CD14-positive monocyte (primary cell): Measurements from ENCODE around the gene DNAJC16. TPM values are rescaled to one million over a fixed set of nuclear protein-coding genes. Genes with fewer than 3 reads are reported as not detected.
A peak's percentile ranks its signal among the peaks of the same experiment; 100 is the strongest.

Source experiments
- DNase-seq, 3 donors: peaks; one replicate each; pipeline ENCODE4 v3.0.0-alpha.2; 2011 to 2022
- H2AFZ ChIP-seq: 2 replicates; pipeline ENCODE4 v1.6.0; 2012; ENCODE audit warnings: mild to moderate bottlenecking, low read depth, low read length, inconsistent platforms; ENCODE audit not compliant: insufficient read depth, poor library complexity, severe bottlenecking
- H3K27ac ChIP-seq, 2 donors: 1 replicate in 1 of 2; 2 replicates in 1 of 2; pipeline ENCODE4 v1.5.1; 2012 to 2013; ENCODE audit warnings: low read length in 2 of 2, control low read depth in 1 of 2, inconsistent platforms in 1 of 2, low read depth in 1 of 2, mild to moderate bottlenecking in 1 of 2
- H3K27me3 ChIP-seq, 2 donors: one replicate each; pipeline versions ENCODE4 v1.6.0 to v1.6.1; 2011 to 2013; ENCODE audit warnings: low read length in 2 of 2; ENCODE audit not compliant: control insufficient read depth in 2 of 2, insufficient read depth in 2 of 2
- H3K36me3 ChIP-seq, 2 donors: replicated peaks in 1 of 2; 1 replicate in 1 of 2; 2 replicates in 1 of 2; pipeline versions ENCODE4 v1.5.1 to v1.6.1; 2012 to 2013; ENCODE audit warnings: low read length in 2 of 2, control low read depth in 1 of 2, inconsistent platforms in 1 of 2, mild to moderate bottlenecking in 1 of 2; ENCODE audit not compliant: insufficient read depth in 2 of 2, control insufficient read depth in 1 of 2
- H3K4me1 ChIP-seq, 2 donors: 1 replicate in 1 of 2; 2 replicates in 1 of 2; pipeline versions ENCODE4 v1.5.1 to v1.6.1; 2012 to 2013; ENCODE audit warnings: low read length in 2 of 2, control low read depth in 1 of 2, inconsistent platforms in 1 of 2, mild to moderate bottlenecking in 1 of 2, moderate library complexity in 1 of 2; ENCODE audit not compliant: insufficient read depth in 2 of 2, control insufficient read depth in 1 of 2
- H3K4me2 ChIP-seq: replicated peaks from 2 replicates; pipeline ENCODE3; 2012; ENCODE audit warnings: low read length, moderate library complexity, mild to moderate bottlenecking; ENCODE audit not compliant: poor library complexity, severe bottlenecking; ENCODE audit errors: extremely low read depth
- H3K4me3 ChIP-seq, 3 experiments: fragments of 200-600 bp in 1 of 3; sonication (generic) in 1 of 3; replicated peaks in 1 of 3; 1 replicate in 2 of 3; 2 replicates in 1 of 3; pipeline ENCODE4 v1.5.1; 2011 to 2013; ENCODE audit warnings: low read length in 3 of 3, mild to moderate bottlenecking in 3 of 3, control low read depth in 2 of 3, low read depth in 2 of 3, inconsistent platforms in 1 of 3, moderate library complexity in 1 of 3
- H3K79me2 ChIP-seq: 2 replicates; pipeline ENCODE4 v1.6.0; 2012; ENCODE audit warnings: mild to moderate bottlenecking, control low read depth, inconsistent platforms, low read length, moderate library complexity; ENCODE audit not compliant: insufficient read depth
- H3K9ac ChIP-seq: 2 replicates; pipeline ENCODE4 v1.6.0; 2017; ENCODE audit warnings: low read length, mild to moderate bottlenecking; ENCODE audit not compliant: insufficient read depth, poor library complexity, severe bottlenecking
- H3K9me3 ChIP-seq, 2 donors: replicated peaks in 1 of 2; 1 replicate in 1 of 2; 2 replicates in 1 of 2; pipeline versions ENCODE4 v1.5.1 to v1.6.1; 2012 to 2013; ENCODE audit warnings: low read length in 2 of 2, control low read depth in 1 of 2; ENCODE audit not compliant: control insufficient read depth in 1 of 2, insufficient read depth in 1 of 2
- H4K20me1 ChIP-seq: 2 replicates; pipeline ENCODE4 v1.6.0; 2012; ENCODE audit warnings: mild to moderate bottlenecking, low read length, control low read depth, moderate library complexity; ENCODE audit not compliant: insufficient read depth
- H3K27ac Mint-ChIP-seq, 7 donors: one replicate each; pipeline ENCODE4 v1.8.0; 2020; ENCODE audit warnings: mild to moderate bottlenecking in 7 of 7, mixed read lengths in 7 of 7, moderate library complexity in 6 of 7, inconsistent platforms in 2 of 7
- H3K27me3 Mint-ChIP-seq, 3 donors: one replicate each; pipeline ENCODE4 v1.8.0; 2021 to 2022; ENCODE audit warnings: low read depth in 3 of 3, mild to moderate bottlenecking in 3 of 3, mixed read lengths in 3 of 3, moderate library complexity in 3 of 3, inconsistent platforms in 1 of 3
- H3K36me3 Mint-ChIP-seq, 2 donors: one replicate each; pipeline ENCODE4 v1.8.0; 2020; ENCODE audit warnings: mixed read lengths in 2 of 2, inconsistent platforms in 1 of 2, mild to moderate bottlenecking in 1 of 2
- H3K4me1 Mint-ChIP-seq: one replicate; pipeline ENCODE4 v1.8.0; 2020; ENCODE audit warnings: mild to moderate bottlenecking, mixed read lengths
- H3K4me3 Mint-ChIP-seq, 2 donors: one replicate each; pipeline ENCODE4 v1.8.0; 2020; ENCODE audit warnings: mild to moderate bottlenecking in 2 of 2, mixed read lengths in 2 of 2, moderate library complexity in 1 of 2
- H3K9me3 Mint-ChIP-seq, 7 donors: one replicate each; pipeline ENCODE4 v1.8.0; 2020 to 2022; ENCODE audit warnings: mixed read lengths in 7 of 7, mild to moderate bottlenecking in 6 of 7, moderate library complexity in 6 of 7, inconsistent platforms in 2 of 7
- WGBS: methylation state at CpG from one replicate; pipeline ENCODE4 v1.1.5; 2013; ENCODE audit warnings: missing lambda C conversion rate; ENCODE audit not compliant: insufficient coverage; 5-methylcytosine and 5-hydroxymethylcytosine counted together
- intact Hi-C, 2 donors: fragments of 100-400 bp; cut with micrococcal nuclease; formaldehyde crosslinking; loops; one replicate each; pipeline versions ENCODE4 v1.15.0 to v1.15.1; 2023
- polyA plus RNA-seq, 3 donors: library from polyadenylated mRNA; depleted of rRNA in 1 of 3; unstranded in 2 of 3; stranded (reverse) in 1 of 3; fragments of 300-500 nt in 2 of 3; fragments of >200 nt in 1 of 3; fragmentation: Illumina TruSeq in 2 of 3; gene quantifications; 1 replicate in 2 of 3; 2 replicates in 1 of 3; pipeline ENCODE4 v1.2.3, GENCODE V29; 2012 to 2021
- TF ChIP-seq, protein P1 (sequence below): fragments of 200-600 bp; IDR thresholded peaks from one replicate; pipeline ENCODE4 v1.8.0; 2022; ENCODE audit warnings: antibody characterized with exemption, mild to moderate bottlenecking

The DNAJC16 gene
- polyA plus RNA-seq, 3 donors: 5.4 to 7.8 (median 6.3) TPM

DNA sequence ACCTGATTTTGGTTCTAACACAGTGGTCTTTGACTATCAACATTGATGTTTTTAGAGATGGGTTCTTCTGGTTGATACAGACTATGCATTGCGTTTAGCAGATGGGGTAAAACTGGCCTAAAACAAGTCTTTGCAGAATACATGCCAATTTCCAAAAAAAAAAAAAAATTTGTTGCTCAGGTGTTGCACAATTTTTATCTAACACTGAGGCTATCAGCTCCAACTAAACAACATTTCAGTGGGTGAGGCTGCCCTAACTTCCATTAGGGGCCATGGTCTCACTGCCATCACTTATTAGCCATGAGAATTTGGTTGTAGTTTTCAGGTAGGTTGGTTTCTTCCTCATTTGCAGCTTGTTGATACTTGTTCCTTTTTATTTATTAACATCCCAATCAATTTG lies 44.2 kb downstream of the DNAJC16 start:
- Histone ChIP-seq H3K4me3 (no peak overlapping the region), H3K9ac (no peak overlapping the region), H3K36me3 (peaks cover 41 to 65% of the 10 kb centered on the region in 2 donors), H3K4me2 (no peak overlapping the region), H3K4me1 (no peaks in the 10 kb centered on the region), H4K20me1 (no peaks in the 10 kb centered on the region), H3K27ac (no peak overlapping the region), H3K79me2 (no peaks in the 10 kb centered on the region), H3K9me3 (no peaks in the 10 kb centered on the region), H2AFZ (no peak overlapping the region), H3K27me3 (no peaks in the 10 kb centered on the region)
- Mint-ChIP-seq H3K27ac (no peak overlapping the region), H3K9me3 (no peaks in the 10 kb centered on the region), H3K4me1 (no peaks in the 10 kb centered on the region), H3K4me3 (no peak overlapping the region), H3K27me3 (no peaks in the 10 kb centered on the region), H3K36me3 (peaks cover 58 to 60% of the 10 kb centered on the region in 2 donors)
- no peak for DNase-seq
- no CpG with 5 or more reads among the region's 1 CpG for WGBS
- intact Hi-C loops: no loop called here
- TF ChIP-seq, protein P1, sequence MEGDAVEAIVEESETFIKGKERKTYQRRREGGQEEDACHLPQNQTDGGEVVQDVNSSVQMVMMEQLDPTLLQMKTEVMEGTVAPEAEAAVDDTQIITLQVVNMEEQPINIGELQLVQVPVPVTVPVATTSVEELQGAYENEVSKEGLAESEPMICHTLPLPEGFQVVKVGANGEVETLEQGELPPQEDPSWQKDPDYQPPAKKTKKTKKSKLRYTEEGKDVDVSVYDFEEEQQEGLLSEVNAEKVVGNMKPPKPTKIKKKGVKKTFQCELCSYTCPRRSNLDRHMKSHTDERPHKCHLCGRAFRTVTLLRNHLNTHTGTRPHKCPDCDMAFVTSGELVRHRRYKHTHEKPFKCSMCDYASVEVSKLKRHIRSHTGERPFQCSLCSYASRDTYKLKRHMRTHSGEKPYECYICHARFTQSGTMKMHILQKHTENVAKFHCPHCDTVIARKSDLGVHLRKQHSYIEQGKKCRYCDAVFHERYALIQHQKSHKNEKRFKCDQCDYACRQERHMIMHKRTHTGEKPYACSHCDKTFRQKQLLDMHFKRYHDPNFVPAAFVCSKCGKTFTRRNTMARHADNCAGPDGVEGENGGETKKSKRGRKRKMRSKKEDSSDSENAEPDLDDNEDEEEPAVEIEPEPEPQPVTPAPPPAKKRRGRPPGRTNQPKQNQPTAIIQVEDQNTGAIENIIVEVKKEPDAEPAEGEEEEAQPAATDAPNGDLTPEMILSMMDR: no peak

DNA sequence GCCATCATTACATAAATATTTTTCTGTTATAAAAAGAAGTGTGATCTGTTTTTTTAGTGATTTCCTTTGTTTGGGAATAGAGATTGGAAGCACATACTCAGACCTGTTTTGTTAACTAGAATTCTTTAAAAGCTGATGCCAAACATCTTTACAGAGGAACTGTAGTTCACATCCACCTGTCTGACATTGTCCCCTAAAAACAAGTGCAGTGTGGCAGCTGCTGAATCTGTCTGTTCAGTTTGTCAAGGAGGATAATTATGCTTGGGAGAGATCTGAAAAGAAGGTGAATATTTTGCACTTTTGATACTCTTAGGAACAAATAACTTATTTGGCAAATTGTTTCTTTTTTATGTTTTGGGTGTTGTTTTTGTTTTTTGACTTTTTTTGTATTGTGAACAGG lies 44.6 kb downstream of the DNAJC16 start:
- H3K9ac ChIP-seq: no peak overlapping the region
- intact Hi-C loops: no loop called here
- H3K9me3 ChIP-seq: no peaks in the 10 kb centered on the region
- H3K79me2 ChIP-seq: no peaks in the 10 kb centered on the region
- TF ChIP-seq, protein P1: no peak
- no peak overlapping the region for H3K4me2 ChIP-seq
- no peak overlapping the region for H3K4me3 ChIP-seq
- no peaks in the 10 kb centered on the region for H3K27me3 Mint-ChIP-seq
- H3K4me1 ChIP-seq: no peaks in the 10 kb centered on the region
- H3K27ac ChIP-seq: no peak overlapping the region
- no peaks in the 10 kb centered on the region for H3K9me3 Mint-ChIP-seq
- H3K36me3 ChIP-seq: peaks cover 37 to 61% of the 10 kb centered on the region in 2 donors
- H4K20me1 ChIP-seq: no peaks in the 10 kb centered on the region
- no peaks in the 10 kb centered on the region for H3K4me1 Mint-ChIP-seq
- no peak for DNase-seq
- H3K27me3 ChIP-seq: no peaks in the 10 kb centered on the region
- no peak overlapping the region for H2AFZ ChIP-seq
- H3K36me3 Mint-ChIP-seq: peaks cover 54 to 56% of the 10 kb centered on the region in 2 donors
- H3K4me3 Mint-ChIP-seq: no peak overlapping the region
- H3K27ac Mint-ChIP-seq: peak overlapping the region in 1 of 7 donors; percentile 2
